ENCODE data around the gene C19orf44.
"Not testable (repeated sequence)": the region's sequence is repeated elsewhere in the genome, so short reads cannot be mapped to it uniquely, and the experiment has no call there.

The C19orf44 gene

DNA sequence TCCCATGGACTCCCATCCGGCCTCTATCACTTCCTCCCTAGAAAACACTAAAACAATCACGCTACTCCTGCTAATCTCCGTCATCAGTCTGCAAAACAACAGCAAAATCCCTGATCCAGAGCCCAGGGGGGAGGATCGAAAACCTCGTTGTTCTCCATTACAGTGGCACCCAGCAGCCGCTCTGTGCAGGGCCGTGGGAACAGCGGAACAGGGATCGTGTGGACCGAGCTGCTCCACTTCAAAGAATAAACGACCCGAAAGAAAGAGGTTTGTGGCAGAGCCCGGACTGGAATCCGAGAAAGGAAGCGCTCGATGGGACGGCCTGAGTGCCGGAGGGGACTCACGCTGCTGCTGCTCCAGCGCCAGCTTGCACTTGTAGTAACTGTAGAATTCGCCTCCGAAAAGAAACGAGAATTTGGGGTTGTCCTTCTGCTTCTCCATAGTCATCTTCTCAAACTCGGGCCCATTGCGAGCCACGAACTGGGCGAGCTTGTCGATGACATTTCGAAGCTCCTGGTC, 45.4 kb downstream of the C19orf44 start:
- DNase-seq: no peak

DNA sequence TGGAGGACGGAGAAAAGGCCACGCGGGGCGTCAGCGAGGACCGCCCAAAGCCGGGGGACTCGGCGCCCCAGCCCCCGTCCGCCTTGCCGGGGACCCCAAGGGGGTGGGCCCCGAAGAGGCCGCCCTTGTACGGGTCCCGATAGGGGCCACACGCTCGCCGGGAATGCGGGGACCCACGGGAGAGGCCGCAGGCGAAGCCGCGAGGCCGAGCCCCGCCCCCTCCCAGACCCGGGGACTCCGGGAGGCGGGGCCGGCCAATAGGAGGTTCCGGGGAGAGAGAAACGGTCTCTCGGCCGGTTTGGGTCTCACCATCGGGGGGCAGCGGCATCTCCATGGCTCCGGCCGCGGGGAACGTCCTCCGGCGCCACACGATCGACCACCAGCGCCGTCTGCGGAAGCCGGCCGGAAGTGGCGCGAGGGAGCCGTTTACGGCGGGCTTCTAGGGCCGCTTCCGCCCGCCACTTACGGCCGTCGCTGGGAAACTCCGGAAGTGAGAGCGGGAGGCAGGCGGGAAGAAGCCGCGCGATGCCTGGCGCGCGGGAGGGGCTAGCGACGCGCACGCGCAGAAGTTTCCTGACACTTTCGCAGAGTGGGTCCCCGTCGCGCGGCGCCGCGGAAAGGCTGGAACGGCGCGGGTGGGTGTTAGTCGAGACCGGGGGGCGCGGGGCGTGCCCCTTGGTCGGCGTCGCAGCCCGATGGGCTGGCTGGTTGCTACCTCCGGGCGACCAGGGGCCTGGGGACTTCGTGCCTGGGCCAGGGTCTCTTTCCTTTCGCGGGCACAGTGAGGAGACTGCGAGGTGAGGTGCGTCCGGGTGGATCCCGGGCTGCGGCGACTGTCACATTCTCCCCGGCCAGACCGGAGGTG, 46.1 kb downstream of the C19orf44 start, which contains the start of gene CHERP:
TSS of gene CHERP (minus strand) at position 393 of the 865 bp plus-strand sequence. CDS start at position 334, 59 bp downstream.
- peak; percentile 92 for DNase-seq

DNA sequence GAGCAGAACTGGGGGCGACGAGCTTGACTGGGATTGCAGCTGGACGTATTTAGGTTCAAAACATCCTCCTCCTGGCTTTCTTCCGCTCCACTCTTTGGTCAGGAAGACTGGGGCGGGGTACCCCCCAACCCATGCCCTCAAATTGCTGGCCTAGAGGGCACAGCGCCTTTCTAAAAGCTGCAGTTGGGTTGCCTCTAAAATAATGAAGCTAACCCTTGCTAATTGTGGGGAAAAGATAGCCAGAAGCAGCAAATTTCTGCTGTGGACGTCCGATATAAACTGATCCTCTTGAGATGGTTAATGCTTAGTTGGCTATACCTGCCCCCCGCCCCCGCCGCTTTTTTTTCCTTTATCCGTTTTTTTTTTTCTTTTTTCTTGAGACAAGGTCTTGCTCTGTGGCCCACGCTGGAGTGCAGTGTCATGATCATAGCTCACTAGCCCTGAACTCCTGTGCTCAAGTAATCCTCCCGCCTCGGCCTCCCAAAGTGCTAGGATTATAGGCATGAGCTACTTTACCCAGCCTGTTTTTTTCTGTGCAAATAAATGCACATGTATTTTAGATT, 46.8 kb downstream of the C19orf44 start:
- DNase-seq: no peak

DNA sequence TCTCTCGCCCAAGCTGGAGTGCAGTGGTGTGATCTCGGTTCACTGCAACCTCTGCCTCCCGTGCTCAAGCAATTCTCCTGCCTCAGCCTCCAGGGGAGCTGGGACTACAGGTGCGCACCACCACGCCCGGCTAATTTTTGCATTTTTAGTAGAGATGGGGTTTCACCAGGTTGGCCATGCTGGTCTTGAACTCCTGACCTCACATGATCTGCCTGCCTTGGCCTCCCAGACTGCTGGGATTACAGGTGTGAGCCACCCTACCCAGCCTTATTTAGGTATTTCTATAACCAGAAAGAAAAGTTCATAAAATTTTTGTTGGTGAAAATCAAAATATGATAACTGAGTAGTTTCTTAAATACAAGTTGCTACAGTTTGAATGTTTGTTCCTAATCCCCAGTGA, 47.5 kb downstream of the C19orf44 start:
- not testable (repeated sequence) for DNase-seq

DNA sequence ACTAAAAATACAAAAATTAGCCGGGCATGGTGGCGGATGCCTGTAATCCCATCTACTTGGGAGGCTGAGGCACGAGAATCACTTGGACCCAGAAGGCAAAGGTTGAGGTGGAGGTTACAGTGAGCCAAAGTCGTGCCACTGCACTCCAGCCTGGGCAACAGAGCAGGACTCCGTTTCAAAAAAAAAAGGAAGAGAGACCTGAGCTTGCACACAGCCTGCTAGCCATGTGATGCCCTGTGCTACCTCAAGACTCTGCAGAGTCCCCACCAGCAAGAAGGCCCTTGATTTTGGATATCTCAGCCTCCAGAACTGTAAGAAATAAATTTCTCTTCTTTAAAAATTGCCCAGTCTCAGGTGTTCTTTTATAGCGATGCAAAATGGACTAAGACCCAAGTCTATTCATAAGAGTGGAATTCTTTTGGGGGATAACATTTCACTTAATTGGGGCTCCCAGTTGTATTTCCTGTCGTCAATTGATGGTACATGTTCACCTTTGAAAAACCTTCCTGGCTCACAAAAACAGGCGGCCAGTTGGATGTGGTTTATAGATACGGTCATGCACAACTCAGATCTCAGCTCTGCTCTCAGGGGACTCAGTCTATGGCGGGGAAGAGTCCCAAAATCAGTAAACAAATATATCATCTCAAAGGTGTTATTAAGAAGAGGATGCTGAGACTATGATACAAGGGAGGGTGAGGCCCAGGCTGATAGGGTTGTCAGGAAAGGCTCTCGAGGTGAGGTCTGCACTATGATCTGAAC, 48.5 kb downstream of the C19orf44 start:
- DNase-seq: no peak

DNA sequence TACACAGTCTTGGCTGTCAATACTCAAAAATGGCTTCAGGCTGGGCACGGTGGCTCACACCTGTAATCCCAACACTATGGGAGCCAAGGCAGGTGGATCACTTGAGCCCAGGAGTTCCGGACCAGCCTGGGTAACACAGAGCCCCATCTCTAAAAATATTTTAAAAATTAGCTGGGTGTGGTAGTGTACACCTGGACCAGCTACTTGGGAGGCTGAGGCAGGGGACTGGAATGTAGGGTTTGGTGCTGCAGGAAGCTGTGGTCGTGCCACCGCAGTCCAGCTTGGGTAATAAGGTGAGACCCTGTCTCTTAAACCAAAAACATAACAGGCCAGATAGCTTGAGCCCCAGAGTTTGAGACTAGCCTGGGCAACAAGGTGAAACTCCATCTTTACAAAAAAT, 52.8 kb downstream of the C19orf44 start:
- no peak for DNase-seq

DNA sequence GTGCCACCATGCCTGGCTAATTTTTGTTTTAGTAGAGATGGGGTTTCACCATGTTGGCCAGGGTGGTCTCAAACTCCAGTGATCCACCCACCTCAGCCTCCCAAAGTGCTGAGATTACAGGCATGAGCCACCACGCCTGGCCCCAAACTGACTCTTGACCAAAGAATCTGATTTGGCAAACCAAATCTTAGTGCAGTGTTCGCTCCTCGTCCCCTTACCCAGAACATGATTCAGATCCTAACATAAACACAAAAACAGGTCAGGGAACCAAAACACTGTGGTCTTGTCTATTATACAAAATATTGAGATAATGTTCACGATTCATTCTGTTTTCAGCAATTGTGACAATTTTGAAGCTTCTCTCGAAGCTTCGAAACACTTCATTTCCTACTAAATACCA, 55.7 kb downstream of the C19orf44 start:
- not testable (repeated sequence) for DNase-seq

DNA sequence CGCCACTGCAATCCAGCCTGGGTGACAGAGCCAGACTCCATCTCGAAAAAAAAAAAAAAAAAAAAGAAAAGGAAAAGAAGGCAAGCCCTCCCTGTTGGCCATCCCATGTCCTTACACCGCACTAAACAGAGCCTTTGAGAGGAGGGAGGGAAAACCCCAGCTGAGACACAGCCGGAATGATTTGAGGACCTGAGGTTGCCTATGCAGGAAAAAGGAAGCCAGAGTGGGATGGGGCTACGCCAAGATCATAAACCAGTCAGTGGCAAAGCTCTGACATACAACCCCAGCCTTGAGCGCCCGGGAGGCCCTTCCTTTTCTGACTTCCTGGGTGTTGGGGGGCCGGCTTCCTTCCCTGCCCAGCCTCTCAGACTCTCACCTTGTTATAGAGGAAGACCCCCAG, 58.6 kb downstream of the C19orf44 start:
- DNase-seq: no peak

DNA sequence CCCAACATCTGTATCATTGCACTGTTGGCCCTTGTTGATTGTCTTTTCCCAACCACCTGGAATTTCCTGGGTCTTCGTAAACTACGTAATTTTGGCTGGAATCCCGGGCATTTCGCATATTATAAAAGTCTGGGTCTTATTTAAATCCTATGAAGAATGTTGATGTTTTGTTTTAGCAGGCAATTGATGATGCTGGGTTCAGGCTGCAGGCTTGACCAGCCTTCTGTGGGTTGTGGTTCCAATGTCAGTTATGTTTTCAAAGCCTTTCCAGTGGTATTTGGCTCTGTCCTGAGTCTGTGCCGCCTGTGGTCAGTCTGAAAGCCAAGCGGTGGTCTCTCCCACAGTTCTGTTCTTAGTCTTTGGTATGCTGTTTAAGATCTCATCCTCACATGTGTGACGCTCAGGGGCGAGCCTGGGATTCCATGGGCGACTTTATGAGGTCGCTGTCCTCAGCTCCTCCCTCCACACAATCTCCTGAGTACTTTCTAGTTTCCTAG, 63.6 kb downstream of the C19orf44 start:
- DNase-seq: no peak

DNA sequence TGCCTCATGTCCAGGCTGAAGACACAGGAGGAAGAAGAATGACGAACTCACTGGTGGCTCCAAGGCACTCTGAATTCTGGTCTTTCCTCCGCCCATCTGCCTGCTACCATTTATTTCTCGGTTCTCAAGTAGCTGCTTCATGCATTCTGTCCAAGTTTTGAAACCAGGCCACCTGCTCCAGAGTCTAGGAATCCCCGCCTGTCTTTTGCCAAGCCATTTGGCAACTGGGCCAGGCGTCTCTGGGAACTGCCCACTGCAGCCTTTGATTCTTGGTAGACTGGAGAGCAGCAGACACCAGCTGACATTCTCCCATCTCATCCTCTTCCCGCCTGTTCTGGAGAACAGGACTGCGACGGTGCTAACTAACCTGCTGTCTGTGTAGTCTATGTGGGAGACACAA, 65.2 kb downstream of the C19orf44 start:
- no peak for DNase-seq

DNA sequence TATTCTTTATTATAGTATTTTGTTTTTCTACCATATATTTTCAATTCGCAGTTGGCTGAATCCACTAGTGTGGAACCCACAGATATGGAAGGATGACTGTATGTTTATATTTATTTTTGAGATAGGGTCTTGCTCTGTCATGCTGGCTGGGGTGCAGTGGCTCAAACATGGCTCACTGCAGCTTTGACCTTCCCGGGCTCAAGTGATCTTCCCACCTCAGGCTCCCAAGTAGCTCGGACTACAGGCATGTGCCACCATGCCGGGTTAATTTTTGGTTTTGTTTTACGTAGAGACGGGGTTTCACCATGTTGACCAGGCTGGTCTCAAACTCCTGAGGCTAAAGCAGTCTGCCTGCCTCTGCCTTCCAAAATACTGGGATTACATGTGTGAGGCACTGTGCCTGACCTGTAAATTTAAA, 66.4 kb downstream of the C19orf44 start:
- no peak for DNase-seq

DNA sequence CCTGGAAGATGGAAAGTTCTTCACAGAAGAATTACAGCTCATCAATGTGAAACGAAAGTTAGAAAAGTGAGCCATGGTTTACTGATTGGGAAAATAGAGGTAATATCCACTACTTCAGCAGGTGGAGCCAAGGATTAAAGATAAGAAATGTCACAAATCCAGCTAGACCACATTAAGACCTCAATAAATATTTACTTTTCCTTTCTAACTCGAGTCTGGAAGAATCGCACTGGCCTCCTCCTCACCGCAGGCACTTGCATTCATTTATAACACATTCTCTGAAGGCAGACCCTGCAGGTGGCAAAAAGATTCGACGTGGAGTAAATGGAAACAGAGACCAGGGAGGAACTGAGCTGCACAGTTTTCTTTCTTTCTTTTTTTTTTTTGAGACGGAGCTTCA, 68.6 kb downstream of the C19orf44 start:
- no peak for DNase-seq

DNA sequence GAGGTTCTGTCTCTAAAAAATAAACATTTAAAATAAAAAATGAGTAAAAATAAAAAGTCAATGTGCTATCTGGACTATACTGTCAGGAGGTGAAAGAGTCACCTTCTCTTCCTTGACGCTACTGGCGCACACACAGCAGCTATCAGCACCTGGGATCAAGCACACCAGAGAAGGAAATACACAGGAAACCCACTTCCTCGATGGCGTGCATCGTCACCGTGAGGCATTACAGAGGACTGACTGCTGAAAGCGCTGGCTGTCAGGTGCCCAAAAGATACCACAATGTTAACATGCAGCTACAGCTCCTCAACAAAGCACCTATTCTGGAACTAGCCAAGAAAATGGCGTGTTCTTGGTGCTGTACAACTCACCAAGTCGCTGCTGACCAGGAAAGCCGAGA, 70.0 kb downstream of the C19orf44 start:
- no peak for DNase-seq

DNA sequence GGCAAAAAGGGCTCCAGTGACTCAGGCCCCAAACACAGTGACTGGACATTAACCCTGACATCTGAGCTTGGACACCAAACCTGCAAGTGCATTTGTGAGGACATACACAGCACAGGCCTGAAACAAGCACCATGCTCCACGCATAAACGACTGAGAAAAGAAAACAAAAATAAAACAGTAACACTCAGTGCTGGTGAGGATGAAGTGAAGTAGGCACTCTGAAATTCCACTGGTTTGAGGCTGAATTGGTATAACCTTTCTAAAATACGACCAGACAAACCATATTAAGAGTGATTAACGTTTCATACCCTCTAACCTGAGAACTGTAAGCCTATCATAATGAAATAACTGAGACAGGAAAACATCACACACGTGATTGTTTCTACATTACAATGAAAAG, 70.5 kb downstream of the C19orf44 start:
- DNase-seq: no peak

DNA sequence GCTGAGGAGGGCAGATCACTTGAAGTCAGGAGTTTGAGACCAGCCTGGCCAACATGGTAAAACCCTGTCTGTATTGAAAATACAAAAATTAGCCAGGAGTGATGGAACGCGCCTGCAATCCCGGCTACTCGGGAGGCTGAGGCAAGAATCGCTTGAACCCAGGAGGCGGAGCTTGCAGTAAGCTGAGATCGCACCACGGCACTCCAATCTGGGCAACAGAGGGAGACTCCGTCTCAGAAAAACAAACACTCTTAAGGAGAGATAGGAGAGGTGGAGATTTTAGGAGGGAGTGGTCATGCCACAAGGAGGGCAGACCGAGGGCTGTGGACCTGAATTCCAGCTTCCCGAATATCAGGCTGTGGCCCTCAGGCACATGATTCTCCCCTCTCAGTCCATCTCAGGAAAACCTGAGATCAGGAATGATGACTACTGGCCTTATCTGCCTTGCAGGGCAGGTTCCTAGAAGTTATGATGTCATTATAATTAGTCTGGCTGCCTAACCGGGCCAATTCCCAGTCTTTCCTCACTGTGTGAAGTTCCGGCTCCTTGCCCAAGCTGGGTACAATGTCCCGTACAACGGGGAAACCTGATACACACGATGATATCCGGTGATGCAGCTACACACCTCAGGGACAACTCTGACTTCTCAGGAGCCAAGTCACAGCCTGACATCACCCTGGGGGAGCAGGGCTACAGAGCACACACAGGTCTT, 73.6 kb downstream of the C19orf44 start:
- no peak for DNase-seq

Measured in fibroblast of upper back skin (primary cell).